GM19023 (cell line): ENCODE results near the gene DENND1A.

Experiments used
- ATAC-seq: cut with Tn5 transposase; IDR thresholded peaks from one replicate; pipeline ENCODE4 v1.9.1; 2021; ENCODE audit warnings: mild to moderate bottlenecking, moderate library complexity; ENCODE audit not compliant: unreplicated experiment

DENND1A gene

GRCh38 chr9:123517512-123517911, 412.4 kb downstream of the DENND1A start:
- no peak for ATAC-seq

- ATAC-seq: no peak
These were observed 415.2 kb downstream of the DENND1A start for GRCh38 chr9:123514766-123515165.

DNA sequence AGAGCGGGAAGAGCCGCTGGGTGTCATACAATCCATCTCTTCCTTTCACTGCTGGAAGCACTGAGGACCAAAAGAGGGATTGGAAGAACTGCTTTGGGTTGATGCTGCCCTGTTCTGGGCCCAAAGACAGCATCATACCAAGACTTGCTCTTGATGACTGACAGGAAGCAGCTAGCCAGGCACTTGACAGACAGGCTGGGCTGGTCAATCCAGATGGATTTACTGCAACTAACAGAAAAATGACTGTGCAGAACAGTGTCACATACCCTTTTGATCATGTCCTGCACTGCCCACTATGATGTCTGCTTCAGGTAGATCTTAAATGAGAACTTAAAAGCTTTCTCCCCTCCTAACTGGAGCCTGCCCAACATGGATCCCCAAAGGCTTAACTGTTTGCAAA, 416.4 kb downstream of the DENND1A start:
- no peak for ATAC-seq

- no peak for ATAC-seq
These were observed 418.3 kb downstream of the DENND1A start for GRCh38 chr9:123511326-123512277.

GRCh38 chr9:123509646-123510045, 420.3 kb downstream of the DENND1A start:
- ATAC-seq: no peak

DNA sequence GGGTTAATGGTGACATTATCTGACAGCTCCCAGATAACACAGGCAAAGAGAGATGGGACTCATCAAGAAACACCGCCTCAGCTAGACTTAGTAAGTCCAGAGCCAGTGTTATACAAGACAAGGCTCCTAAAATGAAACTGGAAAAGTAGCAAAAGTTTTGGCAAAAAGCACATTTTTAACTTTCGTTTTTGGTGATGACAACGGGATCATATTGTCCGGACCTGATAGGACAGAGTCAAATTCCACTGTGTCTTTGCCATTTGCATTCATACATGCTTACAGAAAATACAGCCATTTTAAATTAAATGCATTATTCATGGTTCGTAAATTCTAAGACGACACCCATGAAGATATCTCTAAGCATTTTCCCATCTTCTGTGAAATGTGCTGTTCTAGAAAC, 421.9 kb downstream of the DENND1A start:
- no peak for ATAC-seq

GRCh38 chr9:123505496-123505895, 424.4 kb downstream of the DENND1A start:
- ATAC-seq: no peak

DNA sequence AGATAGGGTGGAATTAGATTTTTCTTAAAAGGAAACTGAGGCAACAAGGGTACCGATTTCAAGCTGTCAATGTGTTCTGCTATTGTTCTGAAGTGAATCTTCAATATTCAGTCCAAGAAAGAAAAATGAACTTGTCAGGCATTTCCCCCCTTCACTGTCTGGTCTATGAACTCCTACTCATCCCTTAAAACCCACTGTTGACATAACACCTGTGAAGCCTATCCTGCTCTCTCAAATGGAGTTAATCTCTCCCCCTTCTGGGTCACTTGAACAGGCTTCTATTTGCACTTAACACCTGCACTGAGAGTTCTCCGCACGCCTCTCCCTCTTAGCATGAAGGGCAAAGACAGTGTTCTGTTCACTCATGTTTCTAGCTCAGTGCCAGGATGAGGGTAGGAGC, 429.6 kb downstream of the DENND1A start:
- no peak for ATAC-seq

- ATAC-seq: no peak
These were observed 432.1 kb downstream of the DENND1A start for GRCh38 chr9:123497830-123498229.

- no peak for ATAC-seq
These were observed 434.2 kb downstream of the DENND1A start for GRCh38 chr9:123495731-123496130.

- ATAC-seq: no peak
These were observed 436.3 kb downstream of the DENND1A start for GRCh38 chr9:123493627-123494026.

DNA sequence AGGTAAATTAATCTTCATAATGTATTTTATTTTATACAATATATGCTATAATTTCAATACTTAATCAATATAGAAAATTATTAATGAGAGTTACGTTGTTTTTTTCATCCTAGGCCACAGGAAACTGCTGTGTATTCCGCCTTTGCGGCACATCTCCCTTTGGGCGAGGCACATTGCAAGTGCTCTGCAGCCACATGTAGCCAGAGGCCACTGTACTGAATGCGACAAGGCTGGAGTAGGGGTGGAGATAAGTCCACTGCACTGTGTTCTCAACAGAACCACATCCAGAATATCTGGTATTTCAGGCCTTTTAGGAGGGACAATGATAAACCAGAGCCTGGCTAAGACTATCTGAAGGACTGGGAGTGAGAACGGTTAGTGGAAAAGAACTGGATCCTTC, 439.2 kb downstream of the DENND1A start:
- ATAC-seq: no peak

DNA sequence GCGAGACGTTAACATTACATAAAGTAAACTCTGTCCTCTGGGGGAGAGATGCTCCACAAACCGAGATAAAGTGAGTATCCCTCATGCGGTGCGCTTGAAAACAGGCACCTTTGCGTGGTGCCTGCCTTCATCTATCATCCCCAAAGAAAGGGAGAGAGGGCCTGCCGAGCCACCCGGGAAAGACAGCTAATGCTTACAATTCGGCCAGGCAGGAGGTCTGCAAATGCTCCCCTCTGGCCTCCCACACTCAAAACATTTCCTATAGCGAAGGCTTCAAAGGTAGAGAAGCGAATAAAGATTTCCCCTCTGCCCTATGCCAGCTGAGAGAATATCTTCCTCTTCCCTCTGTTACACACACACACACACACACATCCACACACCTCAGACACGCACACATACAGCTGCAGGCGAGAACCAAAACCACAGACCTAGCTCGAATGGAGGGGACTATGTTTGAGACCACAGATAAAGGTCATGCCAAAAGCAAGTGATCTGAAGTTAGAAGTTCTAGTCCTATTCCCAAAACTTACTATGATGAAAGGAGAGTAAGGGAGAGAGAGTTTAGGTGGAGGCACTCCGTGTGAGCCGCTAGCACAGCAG, 441.1 kb downstream of the DENND1A start:
- no peak for ATAC-seq

DNA sequence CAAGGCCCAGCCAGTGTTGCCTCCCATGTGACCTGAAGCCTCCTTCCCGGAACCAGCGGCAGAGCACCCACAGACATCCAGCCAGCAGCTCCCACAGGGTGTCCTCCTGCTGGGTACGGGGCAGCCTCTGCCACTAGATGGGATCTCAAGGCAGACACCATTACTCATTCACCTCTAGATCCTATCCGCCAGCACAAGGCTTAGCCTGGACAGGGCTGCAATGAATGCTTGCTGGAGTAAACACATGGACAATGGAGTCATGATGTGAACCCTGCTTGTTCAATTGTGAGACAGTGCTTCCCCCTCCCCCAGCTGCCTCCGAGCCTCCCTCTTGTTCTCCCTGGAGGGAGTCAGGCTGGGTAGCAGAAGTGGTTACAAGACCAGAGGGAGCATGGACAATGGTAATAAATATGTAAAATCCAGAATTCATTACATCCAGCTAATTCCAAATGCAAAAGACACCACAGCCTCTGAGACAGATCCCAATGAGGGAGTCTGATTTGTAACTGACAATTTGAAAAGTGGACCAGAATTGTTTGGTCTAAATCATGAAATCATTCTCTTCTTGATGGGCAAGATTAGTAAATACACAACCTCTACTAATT, 441.9 kb downstream of the DENND1A start:
- ATAC-seq: no peak

GRCh38 chr9:123486431-123486830, 443.5 kb downstream of the DENND1A start:
- no peak for ATAC-seq

GRCh38 chr9:123485216-123485615, 444.7 kb downstream of the DENND1A start:
- no peak for ATAC-seq

- ATAC-seq: no peak
These were observed 445.8 kb downstream of the DENND1A start for GRCh38 chr9:123484130-123484529.

DNA sequence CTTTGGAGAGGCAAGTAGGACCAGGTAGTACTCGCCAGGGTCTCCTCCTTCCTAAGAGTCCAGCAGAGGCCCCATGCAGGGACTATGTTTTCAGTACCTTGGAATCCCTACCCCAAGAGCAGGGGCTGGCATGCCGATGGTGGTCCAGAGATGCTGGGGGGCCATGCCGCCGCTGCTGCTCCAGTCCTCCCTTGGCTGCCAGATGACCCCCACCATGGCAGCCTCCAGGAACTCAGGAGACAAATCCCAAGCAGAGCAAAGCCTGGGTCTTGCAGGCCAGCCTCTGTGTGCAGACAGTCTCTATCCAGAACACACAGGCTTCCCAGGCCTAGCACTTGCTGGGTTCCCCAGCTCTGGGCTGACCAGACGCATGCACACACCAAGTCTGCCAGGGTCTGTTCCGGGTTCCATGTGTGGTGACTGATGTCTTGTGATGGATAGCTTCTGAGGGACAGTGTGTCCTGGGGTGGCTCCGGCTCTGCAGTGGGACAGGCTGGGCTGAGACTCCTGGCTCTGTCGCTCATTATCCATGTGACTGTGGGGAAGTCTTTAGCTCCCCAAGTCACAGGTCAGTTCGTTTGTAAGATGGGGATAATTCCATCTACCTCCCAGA, 446.6 kb downstream of the DENND1A start:
- no peak for ATAC-seq

GRCh38 chr9:123482295-123482968, 447.5 kb downstream of the DENND1A start:
- no peak for ATAC-seq

DNA sequence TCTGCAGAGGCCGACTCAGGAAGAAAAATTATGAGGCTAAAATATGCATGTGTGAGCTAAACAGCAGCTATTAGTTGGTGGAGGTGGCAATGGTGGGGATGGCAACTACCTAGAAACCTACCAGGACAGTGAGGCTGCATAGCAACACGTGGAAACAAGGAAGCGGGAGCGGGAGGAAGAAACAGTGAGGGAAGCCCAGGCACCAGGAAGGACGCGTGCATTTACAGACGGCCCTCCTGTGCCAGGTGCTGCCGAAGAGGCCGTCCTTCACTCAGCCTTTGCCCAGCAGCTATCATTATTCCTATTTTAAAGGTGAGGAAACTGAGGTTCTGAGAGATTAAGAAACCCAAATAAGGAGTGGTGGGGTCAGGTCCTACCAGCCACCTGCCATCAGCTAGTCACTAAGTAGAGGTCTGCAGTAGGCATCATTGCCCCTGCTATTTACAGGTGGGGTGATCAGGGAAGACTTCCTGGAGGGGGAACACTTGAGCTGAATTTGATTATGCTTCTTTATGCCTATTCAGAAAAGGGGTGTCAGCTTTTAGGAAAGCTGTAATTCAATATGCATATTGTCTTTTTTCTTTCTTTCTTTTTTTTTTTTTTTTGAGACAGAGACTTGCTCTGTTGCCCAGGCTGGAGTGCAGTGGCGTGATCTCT, 448.6 kb downstream of the DENND1A start:
- ATAC-seq: no peak
